Neural cell (in vitro differentiated cells): ENCODE results near the gene SLC35C1. TPM values are rescaled to one million over a fixed set of nuclear protein-coding genes. Genes with fewer than 3 reads are reported as not detected.

ENCODE experiments used
- H2AFZ ChIP-seq: fragments of 200-600, 300-800 bp; sonication (generic), shearing (Covaris generic); 2 replicates; pipeline ENCODE4 v1.6.0; 2014; ENCODE audit warnings: low read depth, mild to moderate bottlenecking, antibody characterized with exemption, low read length, moderate library complexity
- H3F3A ChIP-seq: fragments of 200-600 bp; shearing (Covaris generic); 2 replicates; pipeline ENCODE4 v1.6.1; 2016; ENCODE audit warnings: mild to moderate bottlenecking, moderate library complexity, mixed read lengths, antibody characterized with exemption, low read length; ENCODE audit not compliant: insufficient read depth, poor library complexity, severe bottlenecking
- H3K27ac ChIP-seq: fragments of 200-600, 300-800 bp; sonication (generic), shearing (Covaris generic); 2 replicates; pipeline ENCODE4 v1.5.1; 2014; ENCODE audit warnings: mild to moderate bottlenecking, low read length, moderate library complexity
- H3K27me3 ChIP-seq: fragments of 300-800, 200-600 bp; sonication (generic), shearing (Covaris generic); 2 replicates; pipeline ENCODE4 v1.6.0; 2014; ENCODE audit warnings: mild to moderate bottlenecking, low read depth, low read length, moderate library complexity; ENCODE audit not compliant: insufficient read depth
- H3K36me3 ChIP-seq: fragments of 300-800, 200-600 bp; sonication (generic), shearing (Covaris generic); 2 replicates; pipeline ENCODE4 v1.5.1; 2014; ENCODE audit warnings: mild to moderate bottlenecking, antibody characterized with exemption, low read length, moderate library complexity; ENCODE audit not compliant: insufficient read depth
- H3K4me2 ChIP-seq: fragments of 300-800, 200-600 bp; sonication (generic), shearing (Covaris generic); 2 replicates; pipeline ENCODE4 v1.6.0; 2014; ENCODE audit warnings: mild to moderate bottlenecking, low read length
- H3K4me3 ChIP-seq: fragments of 300-800, 200-600 bp; sonication (generic), shearing (Covaris generic); 2 replicates; pipeline ENCODE4 v1.5.1; 2014; ENCODE audit warnings: mild to moderate bottlenecking, low read length, moderate library complexity
- H3K79me2 ChIP-seq: fragments of 200-600 bp; shearing (Covaris generic); replicated peaks from 2 replicates; pipeline ENCODE4 v1.6.0; 2014; ENCODE audit warnings: mild to moderate bottlenecking, low read length, moderate library complexity; ENCODE audit not compliant: insufficient read depth
- H3K9ac ChIP-seq: fragments of 300-800, 200-600 bp; sonication (generic), shearing (Covaris generic); 2 replicates; pipeline ENCODE4 v1.6.1; 2016; ENCODE audit warnings: mild to moderate bottlenecking, low read length, mixed read lengths
- H3K9me2 ChIP-seq: fragments of 200-600 bp; shearing (Covaris generic); 2 replicates; pipeline ENCODE4 v1.6.1; 2016; ENCODE audit warnings: mild to moderate bottlenecking, low read length, mixed read lengths; ENCODE audit not compliant: insufficient read depth
- H3K9me3 ChIP-seq: fragments of 200-600, 300-800 bp; sonication (generic), shearing (Covaris generic); 2 replicates; pipeline ENCODE4 v1.6.1; 2016; ENCODE audit warnings: mild to moderate bottlenecking, mixed run types, low read length, moderate library complexity, mixed read lengths
- H4K20me1 ChIP-seq: fragments of 200-600 bp; shearing (Covaris generic); 2 replicates; pipeline ENCODE4 v1.6.1; 2016; ENCODE audit warnings: mild to moderate bottlenecking, mixed run types; ENCODE audit not compliant: insufficient read depth
- EP300 ChIP-seq: fragments of 450-650 bp; conservative IDR thresholded peaks from 2 replicates; pipeline ENCODE4 v1.6.1; 2014; ENCODE audit warnings: antibody characterized with exemption, mild to moderate bottlenecking, moderate library complexity; ENCODE audit not compliant: poor library complexity, severe bottlenecking
- EZH2 ChIP-seq: fragments of 200-600, 300-800 bp; shearing (Covaris generic), sonication (generic); IDR thresholded peaks from 2 replicates; pipeline ENCODE4 v1.6.1; 2014; ENCODE audit warnings: antibody characterized with exemption, low read length, borderline replicate concordance, mild to moderate bottlenecking; ENCODE audit not compliant: insufficient read depth, poor library complexity, severe bottlenecking
- MXI1 ChIP-seq: fragments of 450-650 bp; conservative IDR thresholded peaks from 2 replicates; pipeline ENCODE4 v1.6.1; 2014; ENCODE audit warnings: antibody characterized with exemption, mild to moderate bottlenecking; ENCODE audit not compliant: poor library complexity, severe bottlenecking
- POLR2AphosphoS5 ChIP-seq: IDR thresholded peaks from 2 replicates; pipeline ENCODE4 v1.6.1; 2012
- RAD21 ChIP-seq: fragments of 450-650 bp; conservative IDR thresholded peaks from 2 replicates; pipeline ENCODE4 v1.6.1; 2014; ENCODE audit warnings: antibody characterized with exemption, mild to moderate bottlenecking, moderate library complexity
- SMC3 ChIP-seq: fragments of 450-650 bp; conservative IDR thresholded peaks from 2 replicates; pipeline ENCODE4 v1.6.1; 2014; ENCODE audit warnings: antibody characterized with exemption, mild to moderate bottlenecking, moderate library complexity; ENCODE audit not compliant: poor library complexity
- TAF1 ChIP-seq: IDR thresholded peaks from 2 replicates; pipeline ENCODE4 v1.6.1; 2012; ENCODE audit warnings: low read depth
- polyA plus RNA-seq: library from polyadenylated mRNA; depleted of rRNA; stranded (reverse); fragments of >200 nt; gene quantifications from 2 replicates; pipeline ENCODE4 v1.2.3, GENCODE V29; 2014
- TF ChIP-seq, protein P1 (sequence below): fragments of 450-650 bp; IDR thresholded peaks from 2 replicates; pipeline ENCODE4 v1.5.1; 2014; ENCODE audit warnings: antibody characterized with exemption, mild to moderate bottlenecking, moderate library complexity; ENCODE audit not compliant: poor library complexity, severe bottlenecking
- TF ChIP-seq, protein P2 (sequence below): IDR thresholded peaks from 2 replicates; pipeline ENCODE4 v1.6.1; 2012; ENCODE audit warnings: borderline replicate concordance

Gene SLC35C1
- polyA plus RNA-seq, 1 donor from 2014 or later, result 2.3 TPM

DNA sequence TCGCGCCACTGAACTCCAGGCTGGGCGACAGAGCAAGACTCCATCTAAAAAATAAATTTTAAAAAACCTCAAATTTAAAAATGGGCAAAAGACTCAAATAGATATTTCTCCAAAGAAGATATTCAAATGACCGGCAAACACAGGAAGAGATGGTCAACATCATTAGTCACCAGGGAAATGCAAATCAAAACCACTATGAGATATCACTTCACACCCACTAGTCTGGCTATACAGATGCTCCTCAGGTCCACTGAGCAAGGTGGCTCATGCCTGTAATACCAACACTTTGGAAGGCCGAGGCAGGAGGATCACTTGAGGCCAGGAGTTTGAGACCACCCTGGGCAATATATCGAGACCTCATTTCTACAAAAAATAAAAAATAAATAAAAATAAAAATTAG, 43.3 kb upstream of the SLC35C1 start:
- no peaks in the 10 kb centered on the region for H3K27me3 ChIP-seq
- H3K9me2 ChIP-seq, result no peaks in the 10 kb centered on the region
- H3K4me3 ChIP-seq, result no peak overlapping the region
- H3F3A ChIP-seq, result no peaks in the 10 kb centered on the region
- H3K4me2 ChIP-seq, result no peak overlapping the region
- TF ChIP-seq, protein P1, sequence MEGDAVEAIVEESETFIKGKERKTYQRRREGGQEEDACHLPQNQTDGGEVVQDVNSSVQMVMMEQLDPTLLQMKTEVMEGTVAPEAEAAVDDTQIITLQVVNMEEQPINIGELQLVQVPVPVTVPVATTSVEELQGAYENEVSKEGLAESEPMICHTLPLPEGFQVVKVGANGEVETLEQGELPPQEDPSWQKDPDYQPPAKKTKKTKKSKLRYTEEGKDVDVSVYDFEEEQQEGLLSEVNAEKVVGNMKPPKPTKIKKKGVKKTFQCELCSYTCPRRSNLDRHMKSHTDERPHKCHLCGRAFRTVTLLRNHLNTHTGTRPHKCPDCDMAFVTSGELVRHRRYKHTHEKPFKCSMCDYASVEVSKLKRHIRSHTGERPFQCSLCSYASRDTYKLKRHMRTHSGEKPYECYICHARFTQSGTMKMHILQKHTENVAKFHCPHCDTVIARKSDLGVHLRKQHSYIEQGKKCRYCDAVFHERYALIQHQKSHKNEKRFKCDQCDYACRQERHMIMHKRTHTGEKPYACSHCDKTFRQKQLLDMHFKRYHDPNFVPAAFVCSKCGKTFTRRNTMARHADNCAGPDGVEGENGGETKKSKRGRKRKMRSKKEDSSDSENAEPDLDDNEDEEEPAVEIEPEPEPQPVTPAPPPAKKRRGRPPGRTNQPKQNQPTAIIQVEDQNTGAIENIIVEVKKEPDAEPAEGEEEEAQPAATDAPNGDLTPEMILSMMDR, result no peak
- TF ChIP-seq, protein P2, sequence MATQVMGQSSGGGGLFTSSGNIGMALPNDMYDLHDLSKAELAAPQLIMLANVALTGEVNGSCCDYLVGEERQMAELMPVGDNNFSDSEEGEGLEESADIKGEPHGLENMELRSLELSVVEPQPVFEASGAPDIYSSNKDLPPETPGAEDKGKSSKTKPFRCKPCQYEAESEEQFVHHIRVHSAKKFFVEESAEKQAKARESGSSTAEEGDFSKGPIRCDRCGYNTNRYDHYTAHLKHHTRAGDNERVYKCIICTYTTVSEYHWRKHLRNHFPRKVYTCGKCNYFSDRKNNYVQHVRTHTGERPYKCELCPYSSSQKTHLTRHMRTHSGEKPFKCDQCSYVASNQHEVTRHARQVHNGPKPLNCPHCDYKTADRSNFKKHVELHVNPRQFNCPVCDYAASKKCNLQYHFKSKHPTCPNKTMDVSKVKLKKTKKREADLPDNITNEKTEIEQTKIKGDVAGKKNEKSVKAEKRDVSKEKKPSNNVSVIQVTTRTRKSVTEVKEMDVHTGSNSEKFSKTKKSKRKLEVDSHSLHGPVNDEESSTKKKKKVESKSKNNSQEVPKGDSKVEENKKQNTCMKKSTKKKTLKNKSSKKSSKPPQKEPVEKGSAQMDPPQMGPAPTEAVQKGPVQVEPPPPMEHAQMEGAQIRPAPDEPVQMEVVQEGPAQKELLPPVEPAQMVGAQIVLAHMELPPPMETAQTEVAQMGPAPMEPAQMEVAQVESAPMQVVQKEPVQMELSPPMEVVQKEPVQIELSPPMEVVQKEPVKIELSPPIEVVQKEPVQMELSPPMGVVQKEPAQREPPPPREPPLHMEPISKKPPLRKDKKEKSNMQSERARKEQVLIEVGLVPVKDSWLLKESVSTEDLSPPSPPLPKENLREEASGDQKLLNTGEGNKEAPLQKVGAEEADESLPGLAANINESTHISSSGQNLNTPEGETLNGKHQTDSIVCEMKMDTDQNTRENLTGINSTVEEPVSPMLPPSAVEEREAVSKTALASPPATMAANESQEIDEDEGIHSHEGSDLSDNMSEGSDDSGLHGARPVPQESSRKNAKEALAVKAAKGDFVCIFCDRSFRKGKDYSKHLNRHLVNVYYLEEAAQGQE, result no peak
- TF ChIP-seq EZH2 (no peak), SMC3 (no peak), TAF1 (no peak), MXI1 (no peak), POLR2AphosphoS5 (no peak), EP300 (no peak), RAD21 (no peak)
- no peak overlapping the region for H3K27ac ChIP-seq
- no peak overlapping the region for H2AFZ ChIP-seq
- no peaks in the 10 kb centered on the region for H3K79me2 ChIP-seq
- no peaks in the 10 kb centered on the region for H3K36me3 ChIP-seq
- H3K9me3 ChIP-seq, result no peaks in the 10 kb centered on the region
- H4K20me1 ChIP-seq, result no peaks in the 10 kb centered on the region
- H3K9ac ChIP-seq, result no peak overlapping the region

DNA sequence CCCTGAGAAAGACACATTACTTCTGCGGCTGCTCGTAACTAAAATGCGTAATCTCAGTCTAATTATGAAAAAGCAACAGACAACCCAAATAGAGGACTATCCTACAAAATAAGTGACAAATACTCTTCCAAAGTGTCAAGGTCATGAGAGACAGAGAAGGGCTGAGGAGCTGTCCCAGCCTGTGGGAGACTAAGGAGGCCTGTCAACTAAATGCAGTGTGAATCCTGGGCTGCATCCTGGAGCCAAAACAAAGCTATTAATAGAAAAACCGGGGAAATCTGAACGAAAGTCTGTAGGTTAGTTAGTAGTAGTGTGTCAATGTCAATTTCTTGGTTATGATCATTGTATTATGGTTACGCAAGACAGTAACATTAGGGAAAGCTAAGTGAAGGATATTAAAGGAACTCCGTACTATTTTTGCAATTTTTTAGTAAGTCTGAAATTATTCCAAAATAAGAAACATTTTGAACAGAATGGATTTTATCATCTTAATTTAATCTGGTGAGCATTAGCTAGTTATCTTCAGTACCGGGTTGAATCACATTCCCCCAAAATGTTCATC, 39.8 kb upstream of the SLC35C1 start:
- Histone ChIP-seq H3F3A (no peaks in the 10 kb centered on the region), H2AFZ (no peak overlapping the region), H3K4me3 (no peak overlapping the region), H3K36me3 (no peaks in the 10 kb centered on the region), H3K4me2 (no peak overlapping the region), H3K9ac (no peak overlapping the region), H3K9me2 (no peaks in the 10 kb centered on the region), H3K27ac (no peak overlapping the region), H3K27me3 (no peaks in the 10 kb centered on the region), H4K20me1 (no peaks in the 10 kb centered on the region), H3K9me3 (no peaks in the 10 kb centered on the region), H3K79me2 (no peaks in the 10 kb centered on the region)
- TF ChIP-seq, protein P1, result no peak
- TF ChIP-seq TAF1, result no peak
- TF ChIP-seq, protein P2, result no peak
- no peak for TF ChIP-seq SMC3
- no peak for TF ChIP-seq MXI1
- TF ChIP-seq POLR2AphosphoS5, result no peak
- TF ChIP-seq RAD21, result no peak
- TF ChIP-seq EP300, result no peak
- no peak for TF ChIP-seq EZH2
